ENCODE measurements around the gene VPS35L. TPM values are rescaled to one million over a fixed set of nuclear protein-coding genes. Genes with fewer than 3 reads are reported as not detected.

The VPS35L gene
- total RNA-seq, 1 experiment from 2014 or later, result 55.5 TPM

GRCh38 chr16:19717314-19717713 is 161.8 kb downstream of the VPS35L start:
- no TSS peak for BruUV-seq (replicated peaks)
- H3K4me1 Mint-ChIP-seq (ENCODE audit: insufficient read depth, unreplicated experiment), result peaks cover 27% of the 10 kb centered on the region
- intact Hi-C loops (cut with micrococcal nuclease), result loop anchor here (5.0 to 10.0 kb wide), 3 partner anchors 115 to 170 kb away; no protein-coding TSS in a partner anchor
- TF ChIP-seq CTCF (IDR thresholded peaks at IDR 0.05; ENCODE audit: unreplicated experiment), result no peak
- no peaks in the 10 kb centered on the region for H3K27me3 Mint-ChIP-seq (ENCODE audit: insufficient read depth, unreplicated experiment)
- H3K9me3 Mint-ChIP-seq (ENCODE audit: unreplicated experiment), result no peaks in the 10 kb centered on the region
- peaks cover 18% of the 10 kb centered on the region for H3K36me3 Mint-ChIP-seq (ENCODE audit: insufficient read depth, unreplicated experiment)
- ChIA-PET POLR2A (interaction anchor here (0.6 to 2.1 kb wide), 8 partner anchors 10 to 192 kb away, joined by 3 to 11 read pairs (median 4); partner anchors contain the start of gene VPS35L), CTCF (interaction anchor here (1.5 to 1.6 kb wide), 2 partner anchors 20 to 583 kb away, joined by 4 to 7 read pairs; no protein-coding TSS in a partner anchor)
- peak overlapping the region; percentile 65 for H3K27ac Mint-ChIP-seq (ENCODE audit: low read depth, unreplicated experiment)
- DNase-seq (ENCODE audit: unreplicated experiment), result no peak
- peak overlapping the region; percentile 87 for H3K4me3 Mint-ChIP-seq (ENCODE audit: unreplicated experiment)

- BruUV-seq (replicated peaks), result TSS peak; percentile 37
- Mint-ChIP-seq H3K4me1 (ENCODE audit: insufficient read depth, unreplicated experiment) (peaks cover 27% of the 10 kb centered on the region), H3K27me3 (ENCODE audit: insufficient read depth, unreplicated experiment) (no peaks in the 10 kb centered on the region), H3K27ac (ENCODE audit: low read depth, unreplicated experiment) (peak within 1 kb of the TSS; percentile 65), H3K9me3 (ENCODE audit: unreplicated experiment) (no peaks in the 10 kb centered on the region), H3K4me3 (ENCODE audit: unreplicated experiment) (peak within 1 kb of the TSS; percentile 87), H3K36me3 (ENCODE audit: insufficient read depth, unreplicated experiment) (peaks cover 16% of the 10 kb centered on the region)
- DNase-seq (ENCODE audit: unreplicated experiment), result peak; percentile 80
- intact Hi-C loops (cut with micrococcal nuclease), result loop anchor here (5.0 to 10.0 kb wide), 3 partner anchors 116 to 169 kb away; no protein-coding TSS in a partner anchor
- CTCF ChIA-PET, result interaction anchor here (0.7 to 2.0 kb wide), 9 partner anchors 10 to 667 kb away, joined by 3 to 7 read pairs (median 4); partner anchors contain the start of gene VPS35L
- TF ChIP-seq CTCF (IDR thresholded peaks at IDR 0.05; ENCODE audit: unreplicated experiment), result no peak
- POLR2A ChIA-PET, result interaction anchor here (0.6 to 2.1 kb wide), 12 partner anchors 11 to 194 kb away, joined by 3 to 11 read pairs (median 3); partner anchors contain the start of genes CCP110 and VPS35L
These were observed 162.5 kb downstream of the VPS35L start, which contains the start of the genes IQCK and KNOP1 for GRCh38 chr16:19717741-19718623. Gene IQCK, plus strand, starts transcription at chr16:19718271. Its CDS starts 36 bp downstream, at chr16:19718307. Gene KNOP1, minus strand, starts transcription at chr16:19718227. Its CDS starts 3,192 bp downstream, at chr16:19715035.

GRCh38 chr16:19718624-19718965 is 163.1 kb downstream of the VPS35L start:
- TF ChIP-seq CTCF (IDR thresholded peaks at IDR 0.05; ENCODE audit: unreplicated experiment), result no peak
- H3K27ac Mint-ChIP-seq (ENCODE audit: low read depth, unreplicated experiment), result peak overlapping the region; percentile 65
- no peaks in the 10 kb centered on the region for H3K9me3 Mint-ChIP-seq (ENCODE audit: unreplicated experiment)
- H3K4me1 Mint-ChIP-seq (ENCODE audit: insufficient read depth, unreplicated experiment), result peaks cover 27% of the 10 kb centered on the region
- H3K4me3 Mint-ChIP-seq (ENCODE audit: unreplicated experiment), result peak overlapping the region; percentile 87
- DNase-seq (ENCODE audit: unreplicated experiment), result no peak
- CTCF ChIA-PET, result interaction anchor here (0.7 to 2.0 kb wide), 7 partner anchors 10 to 666 kb away, joined by 3 to 5 read pairs (median 4); partner anchors contain the start of gene VPS35L
- intact Hi-C loops (cut with micrococcal nuclease), result loop anchor here (5.0 to 10.0 kb wide), 3 partner anchors 116 to 169 kb away; no protein-coding TSS in a partner anchor
- H3K36me3 Mint-ChIP-seq (ENCODE audit: insufficient read depth, unreplicated experiment), result peaks cover 16% of the 10 kb centered on the region
- no TSS peak for BruUV-seq (replicated peaks)
- H3K27me3 Mint-ChIP-seq (ENCODE audit: insufficient read depth, unreplicated experiment), result no peaks in the 10 kb centered on the region
- POLR2A ChIA-PET, result interaction anchor here (0.6 to 2.1 kb wide), 10 partner anchors 10 to 195 kb away, joined by 3 to 11 read pairs (median 3); partner anchors contain the start of gene CCP110
